Endothelial cell of umbilical vein (primary cell): ENCODE results near the gene TRPM3.

Source experiments
- CTCF ChIP-seq, 2 donors: IDR thresholded peaks; 1 replicate in 1 of 2; 2 replicates in 1 of 2; pipeline ENCODE4 v1.5.1; 2011; ENCODE audit warnings: low read length in 2 of 2, mild to moderate bottlenecking in 2 of 2, moderate library complexity in 2 of 2, control low read depth in 1 of 2, inconsistent platforms in 1 of 2, low read depth in 1 of 2; ENCODE audit not compliant: insufficient read depth in 1 of 2; ENCODE audit errors: extremely low read depth in 1 of 2
- EZH2 ChIP-seq: IDR thresholded peaks from 2 replicates; pipeline ENCODE4 v1.6.1; 2012; ENCODE audit warnings: borderline replicate concordance, low read depth, mild to moderate bottlenecking, moderate library complexity, low read length, inconsistent platforms; ENCODE audit not compliant: severe bottlenecking
- POLR2A ChIP-seq: IDR thresholded peaks from 2 replicates; pipeline ENCODE4 v1.6.1; 2012; ENCODE audit warnings: low read depth, mild to moderate bottlenecking, control low read depth, low read length

GRCh38 chr9:70630971-70631370 is 490.4 kb downstream of the TRPM3 start:
- TF ChIP-seq CTCF (IDR thresholded peaks at IDR 0.05; ENCODE audit: extremely low read depth in 1 of 2, insufficient read depth in 1 of 2, low read depth in 1 of 2, low read length in 2 of 2): no peak
- TF ChIP-seq POLR2A: no peak
- no peak for TF ChIP-seq EZH2
